Measurements from ENCODE around the gene RNASE7. TPM values are rescaled to one million over a fixed set of nuclear protein-coding genes. Genes with fewer than 3 reads are reported as not detected.
"Not testable (repeated sequence)": the region's sequence is repeated elsewhere in the genome, so short reads cannot be mapped to it uniquely, and the experiment has no call there.

The RNASE7 gene
- total and polyA plus RNA-seq, 2 donors from 2014 or later = not detected

DNA sequence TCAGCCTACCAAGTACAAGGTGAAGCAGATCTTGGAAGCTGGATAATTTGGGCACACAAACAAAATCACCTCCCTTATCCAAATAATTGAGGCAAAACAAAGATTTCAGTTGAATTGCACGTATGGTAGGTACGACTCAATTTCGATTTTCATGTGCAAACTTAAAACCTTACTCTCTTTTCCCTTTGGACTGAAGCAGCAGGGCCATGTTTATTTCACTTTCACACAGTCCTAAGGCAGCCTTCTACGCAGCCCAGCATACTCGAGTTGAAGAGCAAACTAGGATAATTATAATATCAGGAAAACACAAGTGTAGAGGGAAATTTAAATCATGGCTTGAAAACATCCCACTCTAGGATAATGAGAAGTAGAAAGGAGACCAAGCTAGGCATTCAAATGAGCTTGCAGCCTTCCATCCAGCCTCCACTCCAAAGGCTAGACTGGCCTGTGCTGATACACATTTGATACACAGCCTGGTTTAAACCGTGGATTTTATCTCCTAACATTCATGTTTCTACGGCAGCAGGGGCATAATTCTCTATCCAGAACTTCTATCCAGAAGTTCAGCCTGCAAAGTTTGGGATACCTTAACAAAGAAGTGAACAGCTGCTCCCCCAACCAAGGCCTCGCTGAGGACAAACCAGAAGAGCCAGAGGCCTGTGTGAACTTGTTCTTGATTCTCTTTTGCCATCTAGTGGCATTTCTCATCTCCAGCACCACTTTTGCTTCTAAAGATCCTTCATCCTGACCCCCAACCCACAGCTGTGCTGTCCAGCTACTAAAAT lies 2.4 kb upstream of the RNASE7 start:
- peak overlapping the region in 1 of 3 donors; percentile 29 for H3K9ac ChIP-seq (ENCODE audit: low read length in 3 of 3)
- peak; percentile 3 for FAIRE-seq
- peak in 4 of 5 donors; percentile 70 to 93 (median 80) for DNase-seq
- H3K9me3 ChIP-seq (ENCODE audit: control insufficient read depth in 2 of 3, insufficient read depth in 1 of 3, low read length in 3 of 3) = no peaks in the 10 kb centered on the region
- H3K27me3 ChIP-seq (ENCODE audit: control insufficient read depth, insufficient read depth, low read length) = no peaks in the 10 kb centered on the region
- H3K4me3 ChIP-seq (ENCODE audit: low read length in 3 of 3) = no peak overlapping the region
- peak overlapping the region; percentile 47 to 69 for H3K27ac ChIP-seq (ENCODE audit: low read depth in 2 of 2, low read length in 2 of 2)
- TF ChIP-seq, protein P1, sequence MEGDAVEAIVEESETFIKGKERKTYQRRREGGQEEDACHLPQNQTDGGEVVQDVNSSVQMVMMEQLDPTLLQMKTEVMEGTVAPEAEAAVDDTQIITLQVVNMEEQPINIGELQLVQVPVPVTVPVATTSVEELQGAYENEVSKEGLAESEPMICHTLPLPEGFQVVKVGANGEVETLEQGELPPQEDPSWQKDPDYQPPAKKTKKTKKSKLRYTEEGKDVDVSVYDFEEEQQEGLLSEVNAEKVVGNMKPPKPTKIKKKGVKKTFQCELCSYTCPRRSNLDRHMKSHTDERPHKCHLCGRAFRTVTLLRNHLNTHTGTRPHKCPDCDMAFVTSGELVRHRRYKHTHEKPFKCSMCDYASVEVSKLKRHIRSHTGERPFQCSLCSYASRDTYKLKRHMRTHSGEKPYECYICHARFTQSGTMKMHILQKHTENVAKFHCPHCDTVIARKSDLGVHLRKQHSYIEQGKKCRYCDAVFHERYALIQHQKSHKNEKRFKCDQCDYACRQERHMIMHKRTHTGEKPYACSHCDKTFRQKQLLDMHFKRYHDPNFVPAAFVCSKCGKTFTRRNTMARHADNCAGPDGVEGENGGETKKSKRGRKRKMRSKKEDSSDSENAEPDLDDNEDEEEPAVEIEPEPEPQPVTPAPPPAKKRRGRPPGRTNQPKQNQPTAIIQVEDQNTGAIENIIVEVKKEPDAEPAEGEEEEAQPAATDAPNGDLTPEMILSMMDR (IDR thresholded peaks at IDR 0.05; ENCODE audit: borderline replicate concordance, extremely low read depth, insufficient read depth) = peak; percentile 75
- H3K4me1 ChIP-seq (ENCODE audit: control insufficient read depth in 2 of 3, insufficient read depth in 2 of 3, low read depth in 1 of 3, low read length in 3 of 3) = peaks cover 7 to 41% (median 29%) of the 10 kb centered on the region in 3 donors
- no peaks in the 10 kb centered on the region for H3K36me3 ChIP-seq (ENCODE audit: control insufficient read depth in 2 of 3, insufficient read depth in 3 of 3, low read length in 3 of 3)
- intact Hi-C loops (cut with DNase I) = no loop called here

DNA sequence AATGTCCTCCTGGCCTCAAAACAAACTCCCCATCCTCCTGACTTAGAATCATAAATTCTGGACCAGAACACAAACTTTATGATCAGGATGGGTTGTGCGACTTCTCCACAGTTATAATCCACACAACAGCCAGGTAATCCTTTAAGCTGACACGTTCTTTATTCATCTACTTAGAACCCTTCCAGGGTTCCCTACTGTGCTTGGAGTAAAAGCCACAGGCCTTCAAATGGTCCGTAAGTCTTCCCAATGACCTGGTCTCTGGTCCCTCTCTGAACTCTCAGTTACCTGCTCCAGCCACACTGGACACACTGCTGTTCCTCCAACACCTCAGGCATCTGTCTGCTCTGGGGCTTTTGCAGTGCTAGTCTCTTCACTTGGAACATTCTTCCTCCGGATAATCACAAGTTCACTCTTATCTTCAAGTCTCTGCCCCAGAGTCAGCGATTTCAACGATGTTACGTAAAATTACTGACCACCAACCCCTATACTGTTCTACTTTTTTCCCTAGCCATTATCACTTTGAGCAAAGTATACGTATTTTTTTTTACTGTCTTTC lies 1.7 kb upstream of the RNASE7 start:
- intact Hi-C loops (cut with DNase I) = no loop called here
- DNase-seq = no peak
- H3K27ac ChIP-seq (ENCODE audit: low read depth in 2 of 2, low read length in 2 of 2) = no peak overlapping the region

DNA sequence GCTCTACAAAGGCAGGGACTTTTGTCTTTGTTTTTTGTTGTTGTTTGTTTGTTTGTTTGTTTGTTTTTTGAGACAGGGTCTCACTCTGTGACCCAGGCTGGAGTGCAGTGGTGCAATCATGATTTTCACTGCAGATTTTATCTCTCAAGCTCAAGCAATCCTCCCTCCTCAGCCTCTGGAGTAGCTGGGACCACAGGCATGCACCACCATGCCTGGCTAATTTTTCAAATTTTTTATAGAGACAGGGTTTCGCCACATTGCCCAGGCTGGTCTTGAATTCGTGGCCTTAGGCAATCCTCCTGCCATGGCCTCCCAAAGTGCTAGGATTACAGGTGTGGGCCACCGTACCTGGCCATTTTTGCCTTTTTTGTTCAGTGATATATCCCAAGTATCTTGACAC lies 1.2 kb upstream of the RNASE7 start:
- H3K9me3 ChIP-seq (ENCODE audit: control insufficient read depth in 2 of 3, insufficient read depth in 1 of 3, low read length in 3 of 3); DNase-seq; intact Hi-C loops (cut with DNase I); FAIRE-seq; H3K4me3 ChIP-seq (ENCODE audit: low read length in 3 of 3); H3K36me3 ChIP-seq (ENCODE audit: control insufficient read depth in 2 of 3, insufficient read depth in 3 of 3, low read length in 3 of 3); H3K27ac ChIP-seq (ENCODE audit: low read depth in 2 of 2, low read length in 2 of 2); H3K27me3 ChIP-seq (ENCODE audit: control insufficient read depth, insufficient read depth, low read length); H3K9ac ChIP-seq (ENCODE audit: low read length in 3 of 3): not testable (repeated sequence)
- peaks cover 7 to 41% (median 29%) of the 10 kb centered on the region in 3 donors for H3K4me1 ChIP-seq (ENCODE audit: control insufficient read depth in 2 of 3, insufficient read depth in 2 of 3, low read depth in 1 of 3, low read length in 3 of 3)

More for the DNA sequence above, 1.7 kb upstream of the RNASE7 start:
- Histone ChIP-seq H3K36me3 (ENCODE audit: control insufficient read depth in 2 of 3, insufficient read depth in 3 of 3, low read length in 3 of 3) (no peaks in the 10 kb centered on the region), H3K9ac (ENCODE audit: low read length in 3 of 3) (no peak overlapping the region), H3K27me3 (ENCODE audit: control insufficient read depth, insufficient read depth, low read length) (no peaks in the 10 kb centered on the region), H3K4me3 (ENCODE audit: low read length in 3 of 3) (no peak overlapping the region), H3K4me1 (ENCODE audit: control insufficient read depth in 2 of 3, insufficient read depth in 2 of 3, low read depth in 1 of 3, low read length in 3 of 3) (peaks cover 7 to 41% (median 29%) of the 10 kb centered on the region in 3 donors), H3K9me3 (ENCODE audit: control insufficient read depth in 2 of 3, insufficient read depth in 1 of 3, low read length in 3 of 3) (no peaks in the 10 kb centered on the region)
- TF ChIP-seq, protein P1 (IDR thresholded peaks at IDR 0.05; ENCODE audit: borderline replicate concordance, extremely low read depth, insufficient read depth) = no peak
- FAIRE-seq = no peak

DNA sequence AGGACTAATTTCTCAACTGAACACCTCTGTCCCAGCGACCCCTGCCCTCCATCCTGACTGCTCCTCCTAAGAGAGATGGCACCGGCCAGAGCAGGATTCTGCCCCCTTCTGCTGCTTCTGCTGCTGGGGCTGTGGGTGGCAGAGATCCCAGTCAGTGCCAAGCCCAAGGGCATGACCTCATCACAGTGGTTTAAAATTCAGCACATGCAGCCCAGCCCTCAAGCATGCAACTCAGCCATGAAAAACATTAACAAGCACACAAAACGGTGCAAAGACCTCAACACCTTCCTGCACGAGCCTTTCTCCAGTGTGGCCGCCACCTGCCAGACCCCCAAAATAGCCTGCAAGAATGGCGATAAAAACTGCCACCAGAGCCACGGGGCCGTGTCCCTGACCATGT lies 756 bp downstream of the RNASE7 start:
- Histone ChIP-seq H3K36me3 (ENCODE audit: control insufficient read depth in 2 of 3, insufficient read depth in 3 of 3, low read length in 3 of 3) (no peaks in the 10 kb centered on the region), H3K27me3 (ENCODE audit: control insufficient read depth, insufficient read depth, low read length) (no peaks in the 10 kb centered on the region), H3K9me3 (ENCODE audit: control insufficient read depth in 2 of 3, insufficient read depth in 1 of 3, low read length in 3 of 3) (no peaks in the 10 kb centered on the region), H3K9ac (ENCODE audit: low read length in 3 of 3) (peak overlapping the region in 1 of 3 donors; percentile 32), H3K4me1 (ENCODE audit: control insufficient read depth in 2 of 3, insufficient read depth in 2 of 3, low read depth in 1 of 3, low read length in 3 of 3) (peaks cover 7 to 41% (median 29%) of the 10 kb centered on the region in 3 donors), H3K27ac (ENCODE audit: low read depth in 2 of 2, low read length in 2 of 2) (peak overlapping the region in 1 of 2 donors; percentile 74), H3K4me3 (ENCODE audit: low read length in 3 of 3) (no peak overlapping the region)
- no peak for FAIRE-seq
- DNase-seq = no peak
- TF ChIP-seq, protein P1 (IDR thresholded peaks at IDR 0.05; ENCODE audit: borderline replicate concordance, extremely low read depth, insufficient read depth) = no peak
- intact Hi-C loops (cut with DNase I) = no loop called here
